GM18520 (cell line): Measurements from ENCODE around the gene BMP2K.
A peak's percentile ranks its signal among the peaks of the same experiment; 100 is the strongest.

ENCODE experiments used
- ATAC-seq: cut with Tn5 transposase; IDR thresholded peaks from one replicate; pipeline ENCODE4 v1.9.1; 2021; ENCODE audit not compliant: unreplicated experiment

Gene BMP2K

GRCh38 chr4:78923464-78924312 lies 147.5 kb downstream of the BMP2K start:
- no peak for ATAC-seq

GRCh38 chr4:78926826-78927225 lies 150.7 kb downstream of the BMP2K start:
- no peak for ATAC-seq

- ATAC-seq = no peak
Measured at GRCh38 chr4:78928835-78929234, 152.7 kb downstream of the BMP2K start.

GRCh38 chr4:78930016-78930629 lies 154.0 kb downstream of the BMP2K start:
- no peak for ATAC-seq

- no peak for ATAC-seq
Measured at GRCh38 chr4:78936989-78937388, 160.8 kb downstream of the BMP2K start.

GRCh38 chr4:78937837-78938236 lies 161.7 kb downstream of the BMP2K start:
- ATAC-seq = no peak

GRCh38 chr4:78938474-78938867 lies 162.3 kb downstream of the BMP2K start:
- no peak for ATAC-seq

GRCh38 chr4:78938868-78939666 lies 162.9 kb downstream of the BMP2K start, which contains the start of gene PAQR3:
TSS of gene PAQR3 (minus strand) at chr4:78939438. CDS start at chr4:78939224, 214 bp downstream.
- peak; percentile 96 for ATAC-seq

- peak; percentile 8 for ATAC-seq
Measured at GRCh38 chr4:78939667-78940008, 163.5 kb downstream of the BMP2K start.

- ATAC-seq = no peak
Measured at GRCh38 chr4:78940752-78941151, 164.6 kb downstream of the BMP2K start.

GRCh38 chr4:78944381-78944780 lies 168.2 kb downstream of the BMP2K start:
- ATAC-seq = no peak

GRCh38 chr4:78945651-78946179 lies 169.6 kb downstream of the BMP2K start:
- no peak for ATAC-seq

GRCh38 chr4:78949735-78950134 lies 173.6 kb downstream of the BMP2K start:
- no peak for ATAC-seq

- peak; percentile 59 for ATAC-seq
Measured at GRCh38 chr4:78951862-78952472, 175.8 kb downstream of the BMP2K start.

- no peak for ATAC-seq
Measured at GRCh38 chr4:78953231-78953630, 177.1 kb downstream of the BMP2K start.

GRCh38 chr4:78953769-78954666 lies 177.9 kb downstream of the BMP2K start:
- ATAC-seq = no peak

- no peak for ATAC-seq
Measured at GRCh38 chr4:78956975-78957374, 180.8 kb downstream of the BMP2K start.

- no peak for ATAC-seq
Measured at GRCh38 chr4:78960926-78961325, 184.8 kb downstream of the BMP2K start.
